GM12891 (cell line): ENCODE results near the gene LRRC49.

Experiments used
- POLR2A ChIP-seq: IDR thresholded peaks from 2 replicates; pipeline ENCODE4 v1.6.1; 2011; ENCODE audit warnings: low read depth, low read length, control low read depth
- POLR2AphosphoS5 ChIP-seq: IDR thresholded peaks from 2 replicates; pipeline ENCODE4 v1.6.1; 2011; ENCODE audit warnings: low read depth, low read length, control low read depth
- SPI1 ChIP-seq: IDR thresholded peaks from 2 replicates; pipeline ENCODE4 v1.6.1; 2011; ENCODE audit warnings: low read depth, low read length, control low read depth
- TAF1 ChIP-seq: IDR thresholded peaks from 2 replicates; pipeline ENCODE4 v1.6.1; 2011; ENCODE audit warnings: low read depth, low read length, control low read depth

GRCh38 chr15:70859998-70860397 is 32.6 kb upstream of the LRRC49 start:
- no peak for TF ChIP-seq POLR2AphosphoS5
- no peak for TF ChIP-seq TAF1
- no peak for TF ChIP-seq POLR2A
- TF ChIP-seq SPI1, result no peak
